Stimulated activated naive B cell treated with anti-CD40 and anti-IgM and Interleukin-4, amounts not matched to agents 10 μg/mL and 1 μg/mL and 100 μg/mL, for 72 hours (primary cell): ENCODE results near the gene NLRP9.

ENCODE experiments used
- ATAC-seq, 2 donors: fragments of 150-1000 bp; cut with Tn5 transposase; replicated peaks; 2 replicates each; pipeline ENCODE4 v1.10.0; 2021; ENCODE audit warnings: moderate library complexity in 1 of 2
- DNase-seq: peaks from one replicate; pipeline ENCODE4 v3.0.0; 2021
- H3K27ac Mint-ChIP-seq: one replicate; pipeline ENCODE4 v1.8.0; 2022; ENCODE audit warnings: mild to moderate bottlenecking, mixed read lengths
- H3K27me3 Mint-ChIP-seq, 2 donors: one replicate each; pipeline ENCODE4 v1.8.0; 2022; ENCODE audit warnings: mixed read lengths in 2 of 2
- H3K36me3 Mint-ChIP-seq, 2 donors: one replicate each; pipeline ENCODE4 v1.8.0; 2022; ENCODE audit warnings: mixed read lengths in 2 of 2, mild to moderate bottlenecking in 1 of 2
- H3K4me1 Mint-ChIP-seq, 2 donors: one replicate each; pipeline ENCODE4 v1.8.0; 2022; ENCODE audit warnings: mixed read lengths in 2 of 2, mild to moderate bottlenecking in 1 of 2
- H3K4me3 Mint-ChIP-seq, 2 donors: one replicate each; pipeline ENCODE4 v1.8.0; 2022; ENCODE audit warnings: mild to moderate bottlenecking in 2 of 2, mixed read lengths in 2 of 2, moderate library complexity in 1 of 2
- H3K9me3 Mint-ChIP-seq, 2 donors: one replicate each; pipeline ENCODE4 v1.8.0; 2022; ENCODE audit warnings: mixed read lengths in 2 of 2, mild to moderate bottlenecking in 1 of 2

NLRP9 gene

GRCh38 chr19:55687281-55688201 lies 50.7 kb downstream of the NLRP9 start:
- H3K36me3 Mint-ChIP-seq: peaks cover 41 to 68% of the 10 kb centered on the region in 2 donors
- DNase-seq (no peak), ATAC-seq (no peak)
- H3K27me3 Mint-ChIP-seq: no peaks in the 10 kb centered on the region
- peaks cover 26 to 58% of the 10 kb centered on the region in 2 donors for H3K4me1 Mint-ChIP-seq
- H3K4me3 Mint-ChIP-seq: no peak overlapping the region
- no peaks in the 10 kb centered on the region for H3K9me3 Mint-ChIP-seq
- peak overlapping the region; percentile 25 for H3K27ac Mint-ChIP-seq

- peaks cover 26 to 58% of the 10 kb centered on the region in 2 donors for H3K4me1 Mint-ChIP-seq
- H3K36me3 Mint-ChIP-seq: peaks cover 39 to 65% of the 10 kb centered on the region in 2 donors
- H3K27ac Mint-ChIP-seq: peak overlapping the region; percentile 82
- H3K27me3 Mint-ChIP-seq: no peaks in the 10 kb centered on the region
- H3K9me3 Mint-ChIP-seq: no peaks in the 10 kb centered on the region
- ATAC-seq (no peak), DNase-seq (no peak)
- no peak overlapping the region for H3K4me3 Mint-ChIP-seq
Observed at GRCh38 chr19:55686311-55687050, 51.7 kb downstream of the NLRP9 start.

- Mint-ChIP-seq H3K36me3 (peaks cover 33 to 60% of the 10 kb centered on the region in 2 donors), H3K27ac (peak overlapping the region; percentile 25), H3K9me3 (no peaks in the 10 kb centered on the region), H3K4me3 (no peak overlapping the region), H3K4me1 (peaks cover 26 to 60% of the 10 kb centered on the region in 2 donors), H3K27me3 (no peaks in the 10 kb centered on the region)
- ATAC-seq (no peak), DNase-seq (no peak)
Observed at GRCh38 chr19:55685776-55686175, 52.4 kb downstream of the NLRP9 start.

GRCh38 chr19:55684946-55685681 lies 53.1 kb downstream of the NLRP9 start:
- Mint-ChIP-seq H3K36me3 (peaks cover 34 to 62% of the 10 kb centered on the region in 2 donors), H3K4me3 (no peak overlapping the region), H3K27ac (no peak overlapping the region), H3K9me3 (no peaks in the 10 kb centered on the region), H3K4me1 (peaks cover 30 to 67% of the 10 kb centered on the region in 2 donors), H3K27me3 (no peaks in the 10 kb centered on the region)
- no peak for ATAC-seq
- DNase-seq: no peak

- Mint-ChIP-seq H3K36me3 (peaks cover 40 to 65% of the 10 kb centered on the region in 2 donors), H3K9me3 (no peaks in the 10 kb centered on the region), H3K4me3 (no peak overlapping the region), H3K27me3 (no peaks in the 10 kb centered on the region), H3K4me1 (peaks cover 42 to 70% of the 10 kb centered on the region in 2 donors), H3K27ac (peak overlapping the region; percentile 9)
- no peak for DNase-seq
- no peak for ATAC-seq
Observed at GRCh38 chr19:55683449-55684261, 54.5 kb downstream of the NLRP9 start.

- Mint-ChIP-seq H3K4me3 (no peak overlapping the region), H3K9me3 (no peaks in the 10 kb centered on the region), H3K27ac (no peak overlapping the region), H3K36me3 (peaks cover 45 to 70% of the 10 kb centered on the region in 2 donors), H3K4me1 (peaks cover 47 to 70% of the 10 kb centered on the region in 2 donors), H3K27me3 (no peaks in the 10 kb centered on the region)
- DNase-seq: no peak
- no peak for ATAC-seq
Observed at GRCh38 chr19:55681131-55682092, 56.8 kb downstream of the NLRP9 start.

GRCh38 chr19:55680339-55681130 lies 57.7 kb downstream of the NLRP9 start:
- DNase-seq (no peak), ATAC-seq (no peak)
- peak overlapping the region in 1 of 2 donors; percentile 9 for H3K4me3 Mint-ChIP-seq
- no peaks in the 10 kb centered on the region for H3K9me3 Mint-ChIP-seq
- peaks cover 39 to 62% of the 10 kb centered on the region in 2 donors for H3K4me1 Mint-ChIP-seq
- H3K36me3 Mint-ChIP-seq: peaks cover 38 to 64% of the 10 kb centered on the region in 2 donors
- H3K27me3 Mint-ChIP-seq: no peaks in the 10 kb centered on the region
- H3K27ac Mint-ChIP-seq: peak overlapping the region; percentile 65

- Mint-ChIP-seq H3K27me3 (no peaks in the 10 kb centered on the region), H3K4me3 (peak overlapping the region; percentile 14 to 75), H3K36me3 (peaks cover 36 to 60% of the 10 kb centered on the region in 2 donors), H3K27ac (peak overlapping the region; percentile 73), H3K9me3 (no peaks in the 10 kb centered on the region), H3K4me1 (peaks cover 41 to 60% of the 10 kb centered on the region in 2 donors)
- no peak for ATAC-seq
- no peak for DNase-seq
Observed at GRCh38 chr19:55679343-55680257, 58.6 kb downstream of the NLRP9 start.

GRCh38 chr19:55678121-55678671 lies 60.0 kb downstream of the NLRP9 start:
- peak overlapping the region; percentile 75 to 95 for H3K4me3 Mint-ChIP-seq
- H3K9me3 Mint-ChIP-seq: no peaks in the 10 kb centered on the region
- H3K36me3 Mint-ChIP-seq: peaks cover 41 to 59% of the 10 kb centered on the region in 2 donors
- peak; percentile 91 for ATAC-seq
- H3K27ac Mint-ChIP-seq: peak overlapping the region; percentile 98
- peaks cover 46 to 68% of the 10 kb centered on the region in 2 donors for H3K4me1 Mint-ChIP-seq
- DNase-seq: peak; percentile 84
- H3K27me3 Mint-ChIP-seq: no peaks in the 10 kb centered on the region

- Mint-ChIP-seq H3K4me1 (peaks cover 47 to 63% of the 10 kb centered on the region in 2 donors), H3K9me3 (no peaks in the 10 kb centered on the region), H3K4me3 (peak overlapping the region; percentile 75 to 95), H3K27ac (peak overlapping the region; percentile 98), H3K36me3 (peaks cover 42 to 59% of the 10 kb centered on the region in 2 donors), H3K27me3 (no peaks in the 10 kb centered on the region)
- no peak for DNase-seq
- ATAC-seq: peak; percentile 0 to 6
Observed at GRCh38 chr19:55677572-55678028, 60.6 kb downstream of the NLRP9 start.
